Ishikawa (cell line): ENCODE data around the gene POU2F2.

ENCODE experiments used
- CREB1 ChIP-seq: IDR thresholded peaks from 2 replicates; pipeline ENCODE4 v1.6.1; 2012; ENCODE audit warnings: low read depth
- EGR1 ChIP-seq: IDR thresholded peaks from 2 replicates; pipeline ENCODE4 v1.6.1; 2012
- EP300 ChIP-seq: IDR thresholded peaks from 2 replicates; pipeline ENCODE4 v1.6.1; 2012; ENCODE audit warnings: borderline replicate concordance
- FOXM1 ChIP-seq: IDR thresholded peaks from 2 replicates; pipeline ENCODE4 v1.6.1; 2012; ENCODE audit warnings: low read depth, borderline replicate concordance
- MAX ChIP-seq: IDR thresholded peaks from 2 replicates; pipeline ENCODE4 v1.6.1; 2012
- RAD21 ChIP-seq: IDR thresholded peaks from 2 replicates; pipeline ENCODE4 v1.6.1; 2012; ENCODE audit warnings: low read depth
- TAF1 ChIP-seq: IDR thresholded peaks from 2 replicates; pipeline ENCODE4 v1.6.1; 2012; ENCODE audit warnings: low read depth, mild to moderate bottlenecking
- TEAD4 ChIP-seq: IDR thresholded peaks from 2 replicates; pipeline ENCODE4 v1.6.1; 2012
- YY1 ChIP-seq: IDR thresholded peaks from 2 replicates; pipeline ENCODE4 v1.6.1; 2012; ENCODE audit warnings: low read depth
- ZBTB7A ChIP-seq: IDR thresholded peaks from 2 replicates; pipeline ENCODE4 v1.6.1; 2012; ENCODE audit warnings: low read depth
- TF ChIP-seq, protein P1 (sequence below): IDR thresholded peaks from 2 replicates; pipeline ENCODE4 v1.6.1; 2012; ENCODE audit warnings: low read depth, mild to moderate bottlenecking

DNA sequence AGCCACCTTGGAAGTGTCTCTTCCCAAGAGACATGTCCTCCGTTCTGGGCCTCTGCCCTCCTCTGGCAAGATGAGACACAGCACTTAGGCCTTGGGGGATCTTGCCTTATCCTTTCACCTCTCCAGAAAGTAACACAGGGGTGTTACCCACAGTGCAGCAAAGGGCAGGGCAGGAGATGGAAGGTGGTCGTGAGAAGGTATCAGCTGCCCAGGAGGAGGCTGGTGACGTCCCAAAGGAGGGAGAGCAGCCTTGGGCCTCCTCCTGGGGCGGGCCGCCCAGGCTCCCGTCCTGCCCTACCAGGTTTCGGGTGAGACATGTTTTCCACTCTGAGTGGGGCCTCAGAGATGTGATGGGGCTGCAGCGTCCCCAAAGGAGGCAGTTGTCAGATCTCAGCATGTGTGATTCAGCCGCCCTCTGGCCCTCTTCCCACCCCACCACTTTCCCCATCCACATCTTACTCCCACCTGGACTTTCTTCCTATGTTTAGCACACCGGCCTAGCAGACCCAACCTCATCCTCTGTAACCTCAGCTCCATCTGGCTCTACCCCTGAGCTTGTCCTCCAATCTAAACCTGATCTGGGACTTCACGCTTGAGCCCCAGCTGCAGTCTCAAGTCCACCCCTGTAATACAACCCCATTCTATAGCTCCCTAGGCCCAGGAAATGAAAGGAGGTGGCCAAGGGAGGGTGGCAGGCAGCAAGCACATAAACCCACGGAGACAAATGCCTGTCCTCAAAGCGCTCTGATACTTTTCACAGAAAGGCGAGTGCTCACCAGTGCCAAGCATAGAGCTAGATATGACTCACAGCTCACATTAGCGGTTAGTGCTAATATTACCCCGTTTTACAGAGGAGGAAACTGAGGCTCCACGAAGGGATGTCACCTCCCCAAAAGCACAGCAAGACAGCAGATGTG lies 9.3 kb downstream of the POU2F2 start:
- TF ChIP-seq EP300 (no peak), FOXM1 (no peak), ZBTB7A (no peak), CREB1 (no peak), YY1 (no peak), TAF1 (no peak), EGR1 (no peak), TEAD4 (no peak), MAX (no peak), RAD21 (no peak)
- TF ChIP-seq, protein P1, sequence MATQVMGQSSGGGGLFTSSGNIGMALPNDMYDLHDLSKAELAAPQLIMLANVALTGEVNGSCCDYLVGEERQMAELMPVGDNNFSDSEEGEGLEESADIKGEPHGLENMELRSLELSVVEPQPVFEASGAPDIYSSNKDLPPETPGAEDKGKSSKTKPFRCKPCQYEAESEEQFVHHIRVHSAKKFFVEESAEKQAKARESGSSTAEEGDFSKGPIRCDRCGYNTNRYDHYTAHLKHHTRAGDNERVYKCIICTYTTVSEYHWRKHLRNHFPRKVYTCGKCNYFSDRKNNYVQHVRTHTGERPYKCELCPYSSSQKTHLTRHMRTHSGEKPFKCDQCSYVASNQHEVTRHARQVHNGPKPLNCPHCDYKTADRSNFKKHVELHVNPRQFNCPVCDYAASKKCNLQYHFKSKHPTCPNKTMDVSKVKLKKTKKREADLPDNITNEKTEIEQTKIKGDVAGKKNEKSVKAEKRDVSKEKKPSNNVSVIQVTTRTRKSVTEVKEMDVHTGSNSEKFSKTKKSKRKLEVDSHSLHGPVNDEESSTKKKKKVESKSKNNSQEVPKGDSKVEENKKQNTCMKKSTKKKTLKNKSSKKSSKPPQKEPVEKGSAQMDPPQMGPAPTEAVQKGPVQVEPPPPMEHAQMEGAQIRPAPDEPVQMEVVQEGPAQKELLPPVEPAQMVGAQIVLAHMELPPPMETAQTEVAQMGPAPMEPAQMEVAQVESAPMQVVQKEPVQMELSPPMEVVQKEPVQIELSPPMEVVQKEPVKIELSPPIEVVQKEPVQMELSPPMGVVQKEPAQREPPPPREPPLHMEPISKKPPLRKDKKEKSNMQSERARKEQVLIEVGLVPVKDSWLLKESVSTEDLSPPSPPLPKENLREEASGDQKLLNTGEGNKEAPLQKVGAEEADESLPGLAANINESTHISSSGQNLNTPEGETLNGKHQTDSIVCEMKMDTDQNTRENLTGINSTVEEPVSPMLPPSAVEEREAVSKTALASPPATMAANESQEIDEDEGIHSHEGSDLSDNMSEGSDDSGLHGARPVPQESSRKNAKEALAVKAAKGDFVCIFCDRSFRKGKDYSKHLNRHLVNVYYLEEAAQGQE = no peak
